ENCODE results near the gene HADHA.

HADHA gene

GRCh38 chr2:26182887-26183630 is 61.4 kb downstream of the HADHA start:
- Histone ChIP-seq H3K9ac (ENCODE audit: low read length) (no peak overlapping the region), H3K4me2 (ENCODE audit: low read length) (no peak overlapping the region), H3K27me3 (ENCODE audit: insufficient read depth, low read length) (0 out of 2 replicates have a peak, but pooled peaks cover 7% of the 10 kb centered on the region), H3K36me3 (ENCODE audit: insufficient read depth, low read length) (no peaks in the 10 kb centered on the region), H3K27ac (ENCODE audit: low read depth, low read length, poor library complexity, severe bottlenecking) (no peak overlapping the region), H2AFZ (ENCODE audit: low read length) (no peak overlapping the region), H3F3A (ENCODE audit: insufficient read depth, low read length) (no peaks in the 10 kb centered on the region), H4K20me1 (ENCODE audit: insufficient read depth, low read length) (no peaks in the 10 kb centered on the region), H3K4me3 (ENCODE audit: low read depth, low read length, poor library complexity, severe bottlenecking) (no peak overlapping the region), H3K9me3 (ENCODE audit: low read length) (no peaks in the 10 kb centered on the region), H3K79me2 (ENCODE audit: insufficient read depth, low read length) (no peaks in the 10 kb centered on the region), H3K4me1 (ENCODE audit: insufficient read depth, low read length, severe bottlenecking) (peaks cover 23% of the 10 kb centered on the region), H3K9me2 (ENCODE audit: low read depth, low read length) (no peaks in the 10 kb centered on the region)
- TF ChIP-seq EZH2 (IDR thresholded peaks at IDR 0.05; ENCODE audit: borderline replicate concordance, low read length): no peak
- TF ChIP-seq, protein P1, sequence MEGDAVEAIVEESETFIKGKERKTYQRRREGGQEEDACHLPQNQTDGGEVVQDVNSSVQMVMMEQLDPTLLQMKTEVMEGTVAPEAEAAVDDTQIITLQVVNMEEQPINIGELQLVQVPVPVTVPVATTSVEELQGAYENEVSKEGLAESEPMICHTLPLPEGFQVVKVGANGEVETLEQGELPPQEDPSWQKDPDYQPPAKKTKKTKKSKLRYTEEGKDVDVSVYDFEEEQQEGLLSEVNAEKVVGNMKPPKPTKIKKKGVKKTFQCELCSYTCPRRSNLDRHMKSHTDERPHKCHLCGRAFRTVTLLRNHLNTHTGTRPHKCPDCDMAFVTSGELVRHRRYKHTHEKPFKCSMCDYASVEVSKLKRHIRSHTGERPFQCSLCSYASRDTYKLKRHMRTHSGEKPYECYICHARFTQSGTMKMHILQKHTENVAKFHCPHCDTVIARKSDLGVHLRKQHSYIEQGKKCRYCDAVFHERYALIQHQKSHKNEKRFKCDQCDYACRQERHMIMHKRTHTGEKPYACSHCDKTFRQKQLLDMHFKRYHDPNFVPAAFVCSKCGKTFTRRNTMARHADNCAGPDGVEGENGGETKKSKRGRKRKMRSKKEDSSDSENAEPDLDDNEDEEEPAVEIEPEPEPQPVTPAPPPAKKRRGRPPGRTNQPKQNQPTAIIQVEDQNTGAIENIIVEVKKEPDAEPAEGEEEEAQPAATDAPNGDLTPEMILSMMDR (IDR thresholded peaks at IDR 0.05; ENCODE audit: low read length): no peak

DNA sequence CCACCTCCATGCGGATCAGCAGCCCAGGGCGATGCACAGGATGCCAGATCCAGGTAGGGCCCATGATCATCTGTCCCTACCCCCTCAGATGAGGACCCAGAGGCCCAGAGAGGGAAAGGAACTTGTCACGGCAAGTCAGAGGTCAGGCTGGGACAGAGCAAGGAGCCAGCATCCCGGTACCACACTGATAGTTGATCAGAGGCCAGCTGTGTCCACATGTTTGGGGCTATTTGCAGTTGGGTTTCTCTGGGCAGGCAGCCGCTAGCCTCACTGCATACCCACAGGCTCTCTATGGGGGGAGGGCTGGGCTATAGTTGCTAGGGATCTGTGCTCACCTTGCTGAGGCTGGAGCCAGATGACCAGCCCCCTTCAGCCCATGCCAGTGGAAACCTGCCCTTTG is 62.0 kb downstream of the HADHA start:
- no peak overlapping the region for H2AFZ ChIP-seq (ENCODE audit: low read length)
- H3K9ac ChIP-seq (ENCODE audit: low read length): no peak overlapping the region
- no peaks in the 10 kb centered on the region for H3K9me3 ChIP-seq (ENCODE audit: low read length)
- H3K4me2 ChIP-seq (ENCODE audit: low read length): no peak overlapping the region
- no peak overlapping the region for H3K27ac ChIP-seq (ENCODE audit: low read depth, low read length, poor library complexity, severe bottlenecking)
- TF ChIP-seq, protein P1 (IDR thresholded peaks at IDR 0.05; ENCODE audit: low read length): no peak
- TF ChIP-seq EZH2 (IDR thresholded peaks at IDR 0.05; ENCODE audit: borderline replicate concordance, low read length): no peak
- no peaks in the 10 kb centered on the region for H3F3A ChIP-seq (ENCODE audit: insufficient read depth, low read length)
- no peaks in the 10 kb centered on the region for H4K20me1 ChIP-seq (ENCODE audit: insufficient read depth, low read length)
- H3K4me1 ChIP-seq (ENCODE audit: insufficient read depth, low read length, severe bottlenecking): peaks cover 23% of the 10 kb centered on the region
- no peaks in the 10 kb centered on the region for H3K79me2 ChIP-seq (ENCODE audit: insufficient read depth, low read length)
- H3K4me3 ChIP-seq (ENCODE audit: low read depth, low read length, poor library complexity, severe bottlenecking): no peak overlapping the region
- H3K27me3 ChIP-seq (ENCODE audit: insufficient read depth, low read length): 0 out of 2 replicates have a peak, but pooled peaks cover 7% of the 10 kb centered on the region
- no peaks in the 10 kb centered on the region for H3K36me3 ChIP-seq (ENCODE audit: insufficient read depth, low read length)
- no peaks in the 10 kb centered on the region for H3K9me2 ChIP-seq (ENCODE audit: low read depth, low read length)

GRCh38 chr2:26179446-26179913 is 65.0 kb downstream of the HADHA start:
- no peaks in the 10 kb centered on the region for H3K9me2 ChIP-seq (ENCODE audit: low read depth, low read length)
- no peaks in the 10 kb centered on the region for H4K20me1 ChIP-seq (ENCODE audit: insufficient read depth, low read length)
- no peaks in the 10 kb centered on the region for H3K9me3 ChIP-seq (ENCODE audit: low read length)
- H3K27ac ChIP-seq (ENCODE audit: low read depth, low read length, poor library complexity, severe bottlenecking): no peak overlapping the region
- no peak overlapping the region for H3K9ac ChIP-seq (ENCODE audit: low read length)
- H3K36me3 ChIP-seq (ENCODE audit: insufficient read depth, low read length): no peaks in the 10 kb centered on the region
- no peak for TF ChIP-seq EZH2 (IDR thresholded peaks at IDR 0.05; ENCODE audit: borderline replicate concordance, low read length)
- TF ChIP-seq, protein P1 (IDR thresholded peaks at IDR 0.05; ENCODE audit: low read length): no peak
- H3K4me2 ChIP-seq (ENCODE audit: low read length): peak overlapping the region; percentile 65
- H3K4me3 ChIP-seq (ENCODE audit: low read depth, low read length, poor library complexity, severe bottlenecking): peak overlapping the region; percentile 54
- no peak overlapping the region for H2AFZ ChIP-seq (ENCODE audit: low read length)
- H3K79me2 ChIP-seq (ENCODE audit: insufficient read depth, low read length): no peaks in the 10 kb centered on the region
- H3F3A ChIP-seq (ENCODE audit: insufficient read depth, low read length): no peaks in the 10 kb centered on the region
- no peaks in the 10 kb centered on the region for H3K27me3 ChIP-seq (ENCODE audit: insufficient read depth, low read length)
- H3K4me1 ChIP-seq (ENCODE audit: insufficient read depth, low read length, severe bottlenecking): peaks cover 12% of the 10 kb centered on the region
